Mesenchymal stem cell (in vitro differentiated cells and primary cell): Measurements from ENCODE around the gene TEKT3.
A peak's percentile ranks its signal among the peaks of the same experiment; 100 is the strongest.

Experiments used
- DNase-seq: peaks from one replicate; pipeline ENCODE4 v3.0.0-alpha.2; 2013
- H2AFZ ChIP-seq: one replicate; pipeline ENCODE4 v1.6.1; 2013; ENCODE audit warnings: low read depth, mild to moderate bottlenecking, control low read depth, inconsistent platforms, low read length, moderate library complexity
- H2AK5ac ChIP-seq: 2 replicates; pipeline ENCODE4 v1.6.1; 2013; ENCODE audit warnings: low read length, moderate library complexity, mild to moderate bottlenecking, inconsistent platforms; ENCODE audit not compliant: severe bottlenecking
- H2BK120ac ChIP-seq: one replicate; pipeline ENCODE4 v1.6.1; 2013; ENCODE audit warnings: low read depth, mild to moderate bottlenecking, inconsistent platforms, low read length, moderate library complexity
- H2BK12ac ChIP-seq, 2 experiments: one replicate each; pipeline ENCODE4 v1.6.1; 2013; ENCODE audit warnings: inconsistent platforms in 2 of 2, low read length in 2 of 2, mild to moderate bottlenecking in 2 of 2, moderate library complexity in 2 of 2, control low read depth in 1 of 2
- H2BK15ac ChIP-seq: one replicate; pipeline ENCODE4 v1.6.1; 2013; ENCODE audit warnings: mild to moderate bottlenecking, low read depth, inconsistent platforms; ENCODE audit not compliant: poor library complexity, severe bottlenecking
- H2BK5ac ChIP-seq: 2 replicates; pipeline ENCODE4 v1.6.1; 2013; ENCODE audit warnings: low read depth, mild to moderate bottlenecking, low read length, control low read depth, inconsistent platforms; ENCODE audit not compliant: poor library complexity, severe bottlenecking
- H3K14ac ChIP-seq, 2 experiments: one replicate each; pipeline ENCODE4 v1.6.1; 2013; ENCODE audit warnings: inconsistent platforms in 2 of 2, low read length in 2 of 2, control low read depth in 1 of 2, mild to moderate bottlenecking in 1 of 2, moderate library complexity in 1 of 2
- H3K18ac ChIP-seq, 2 experiments: one replicate each; pipeline ENCODE4 v1.6.1; 2013; ENCODE audit warnings: inconsistent platforms in 2 of 2, low read length in 2 of 2, control low read depth in 1 of 2, low read depth in 1 of 2, mild to moderate bottlenecking in 1 of 2
- H3K23ac ChIP-seq, 2 experiments: one replicate each; pipeline ENCODE4 v1.6.1; 2013; ENCODE audit warnings: inconsistent platforms in 2 of 2, low read length in 2 of 2, mild to moderate bottlenecking in 2 of 2, moderate library complexity in 2 of 2, control low read depth in 1 of 2
- H3K27ac ChIP-seq: 2 replicates; pipeline ENCODE4 v1.5.1; 2013; ENCODE audit warnings: mild to moderate bottlenecking, moderate library complexity, low read length, control low read depth, inconsistent platforms; ENCODE audit not compliant: poor library complexity, severe bottlenecking
- H3K27me3 ChIP-seq, 2 experiments: 2 replicates each; pipeline versions ENCODE4 v1.6.1 to v1.7.0; 2013; ENCODE audit warnings: low read length in 2 of 2, mild to moderate bottlenecking in 2 of 2, moderate library complexity in 2 of 2, control low read depth in 1 of 2, inconsistent platforms in 1 of 2; ENCODE audit not compliant: control insufficient read depth in 1 of 2, insufficient read depth in 1 of 2
- H3K36me3 ChIP-seq, 2 experiments: 2 replicates each; pipeline versions ENCODE4 v1.6.1 to v1.7.0; 2013; ENCODE audit warnings: low read length in 2 of 2, control low read depth in 1 of 2, inconsistent platforms in 1 of 2, low read depth in 1 of 2, mild to moderate bottlenecking in 1 of 2; ENCODE audit not compliant: insufficient read depth in 2 of 2, control insufficient read depth in 1 of 2
- H3K4ac ChIP-seq, 2 experiments: one replicate each; pipeline ENCODE4 v1.6.1; 2013; ENCODE audit warnings: inconsistent platforms in 2 of 2, low read length in 2 of 2, mild to moderate bottlenecking in 2 of 2, moderate library complexity in 2 of 2, control low read depth in 1 of 2, low read depth in 1 of 2
- H3K4me1 ChIP-seq: 2 replicates; pipeline ENCODE4 v1.6.1; 2013; ENCODE audit warnings: low read depth, low read length, control low read depth; ENCODE audit not compliant: control insufficient read depth, insufficient read depth
- H3K4me2 ChIP-seq: 2 replicates; pipeline ENCODE4 v1.6.1; 2013; ENCODE audit warnings: low read length, mild to moderate bottlenecking, inconsistent platforms; ENCODE audit not compliant: poor library complexity, severe bottlenecking
- H3K4me3 ChIP-seq, 2 experiments: 2 replicates each; pipeline versions ENCODE4 v1.5.1 to v1.7.0; 2013; ENCODE audit warnings: low read length in 2 of 2, mild to moderate bottlenecking in 2 of 2, control low read depth in 1 of 2, low read depth in 1 of 2; ENCODE audit not compliant: insufficient read depth in 1 of 2
- H3K79me1 ChIP-seq: replicated peaks from 2 replicates; pipeline ENCODE4 v1.6.1; 2013; ENCODE audit warnings: mild to moderate bottlenecking, control low read depth, low read length, inconsistent platforms; ENCODE audit not compliant: poor library complexity, severe bottlenecking
- H3K9ac ChIP-seq: 2 replicates; pipeline ENCODE4 v1.7.0; 2013; ENCODE audit warnings: mild to moderate bottlenecking, low read length, moderate library complexity
- H3K9me3 ChIP-seq: 2 replicates; pipeline ENCODE4 v1.7.0; 2013; ENCODE audit warnings: mild to moderate bottlenecking, low read length; ENCODE audit not compliant: control insufficient read depth
- H4K8ac ChIP-seq: one replicate; pipeline ENCODE4 v1.6.1; 2013; ENCODE audit warnings: inconsistent platforms, mild to moderate bottlenecking, low read length, moderate library complexity
- H4K91ac ChIP-seq: one replicate; pipeline ENCODE4 v1.6.1; 2013; ENCODE audit warnings: mild to moderate bottlenecking, low read length, inconsistent platforms
- WGBS: methylation state at CpG from one replicate; pipeline ENCODE4 v1.1.7; 2013; ENCODE audit warnings: mixed read lengths; 5-methylcytosine and 5-hydroxymethylcytosine counted together

TEKT3 gene

GRCh38 chr17:15332338-15332737 is 9.1 kb downstream of the TEKT3 start:
- H3K27me3 ChIP-seq, result no peaks in the 10 kb centered on the region
- peaks cover 12% of the 10 kb centered on the region for H3K9me3 ChIP-seq
- H2BK15ac ChIP-seq, result no peak overlapping the region
- H3K4me1 ChIP-seq, result no peaks in the 10 kb centered on the region
- no peak overlapping the region for H3K4me2 ChIP-seq
- no peak overlapping the region for H2BK5ac ChIP-seq
- H3K36me3 ChIP-seq, result no peaks in the 10 kb centered on the region
- H3K27ac ChIP-seq, result no peak overlapping the region
- H2BK12ac ChIP-seq, result no peak overlapping the region
- H3K79me1 ChIP-seq, result no peaks in the 10 kb centered on the region
- H3K23ac ChIP-seq, result no peak overlapping the region
- H2AFZ ChIP-seq, result no peak overlapping the region
- no peak overlapping the region for H3K9ac ChIP-seq
- H4K8ac ChIP-seq, result no peak overlapping the region
- H3K4ac ChIP-seq, result no peak overlapping the region
- H3K14ac ChIP-seq, result no peak overlapping the region
- no peak overlapping the region for H3K4me3 ChIP-seq
- no peak overlapping the region for H3K18ac ChIP-seq
- no peak for DNase-seq
- no peak overlapping the region for H4K91ac ChIP-seq
- no CpG with 5 or more reads among the region's 6 CpGs for WGBS
- no peak overlapping the region for H2BK120ac ChIP-seq
- no peak overlapping the region for H2AK5ac ChIP-seq

- no peak for DNase-seq
- no peak overlapping the region for H3K4me2 ChIP-seq
- no peak overlapping the region for H3K23ac ChIP-seq
- no peak overlapping the region for H3K27ac ChIP-seq
- H2BK12ac ChIP-seq, result no peak overlapping the region
- H2AFZ ChIP-seq, result no peak overlapping the region
- H2BK120ac ChIP-seq, result no peak overlapping the region
- H3K27me3 ChIP-seq, result no peaks in the 10 kb centered on the region
- H3K14ac ChIP-seq, result no peak overlapping the region
- no peak overlapping the region for H4K91ac ChIP-seq
- H2AK5ac ChIP-seq, result no peak overlapping the region
- H3K18ac ChIP-seq, result no peak overlapping the region
- no peak overlapping the region for H2BK5ac ChIP-seq
- no peaks in the 10 kb centered on the region for H3K36me3 ChIP-seq
- H2BK15ac ChIP-seq, result no peak overlapping the region
- no peaks in the 10 kb centered on the region for H3K79me1 ChIP-seq
- no peak overlapping the region for H3K4ac ChIP-seq
- H3K4me3 ChIP-seq, result no peak overlapping the region
- H3K4me1 ChIP-seq, result no peaks in the 10 kb centered on the region
- 93% methylated on average over 4 of the region's 4 CpGs for WGBS
- H3K9me3 ChIP-seq, result no peaks in the 10 kb centered on the region
- no peak overlapping the region for H3K9ac ChIP-seq
- no peak overlapping the region for H4K8ac ChIP-seq
Observed at GRCh38 chr17:15323131-15323530, 18.3 kb downstream of the TEKT3 start.

GRCh38 chr17:15321556-15322251 is 19.7 kb downstream of the TEKT3 start:
- Histone ChIP-seq H3K27ac (no peak overlapping the region), H2BK12ac (no peak overlapping the region), H2BK15ac (no peak overlapping the region), H3K4ac (no peak overlapping the region), H3K23ac (no peak overlapping the region), H2AFZ (no peak overlapping the region), H3K36me3 (no peaks in the 10 kb centered on the region), H3K9ac (peak overlapping the region; percentile 27), H4K91ac (no peak overlapping the region), H3K4me1 (no peaks in the 10 kb centered on the region), H4K8ac (no peak overlapping the region), H3K4me2 (no peak overlapping the region), H3K9me3 (no peaks in the 10 kb centered on the region), H3K14ac (no peak overlapping the region), H3K79me1 (no peaks in the 10 kb centered on the region), H2BK5ac (no peak overlapping the region), H3K27me3 (no peaks in the 10 kb centered on the region), H3K18ac (peak overlapping the region in 1 of 2 experiments; percentile 48), H2AK5ac (no peak overlapping the region), H3K4me3 (no peak overlapping the region), H2BK120ac (no peak overlapping the region)
- DNase-seq, result no peak
- WGBS, result 87% methylated on average over 5 of the region's 6 CpGs

- no peak overlapping the region for H2AFZ ChIP-seq
- no peak for DNase-seq
- H3K79me1 ChIP-seq, result no peaks in the 10 kb centered on the region
- H2BK120ac ChIP-seq, result no peak overlapping the region
- no peak overlapping the region for H2AK5ac ChIP-seq
- H3K18ac ChIP-seq, result no peak overlapping the region
- no peak overlapping the region for H2BK12ac ChIP-seq
- no peak overlapping the region for H4K8ac ChIP-seq
- 79% methylated on average over 4 of the region's 5 CpGs for WGBS
- no peaks in the 10 kb centered on the region for H3K4me1 ChIP-seq
- no peaks in the 10 kb centered on the region for H3K27me3 ChIP-seq
- H3K36me3 ChIP-seq, result no peaks in the 10 kb centered on the region
- no peak overlapping the region for H3K23ac ChIP-seq
- no peak overlapping the region for H2BK15ac ChIP-seq
- H3K4me2 ChIP-seq, result no peak overlapping the region
- H3K14ac ChIP-seq, result no peak overlapping the region
- H3K4me3 ChIP-seq, result no peak overlapping the region
- H3K9ac ChIP-seq, result no peak overlapping the region
- H4K91ac ChIP-seq, result no peak overlapping the region
- no peak overlapping the region for H3K4ac ChIP-seq
- H2BK5ac ChIP-seq, result no peak overlapping the region
- H3K27ac ChIP-seq, result no peak overlapping the region
- no peaks in the 10 kb centered on the region for H3K9me3 ChIP-seq
Observed at GRCh38 chr17:15319452-15320010, 21.9 kb downstream of the TEKT3 start.
